Measurements from ENCODE around the gene SLC29A4. TPM values are rescaled to one million over a fixed set of nuclear protein-coding genes. Genes with fewer than 3 reads are reported as not detected.
"Not testable (repeated sequence)": the region's sequence is repeated elsewhere in the genome, so short reads cannot be mapped to it uniquely, and the experiment has no call there.

The SLC29A4 gene
- total and polyA plus RNA-seq, 2 of the 4 experiments (the other 2 are of a cell fraction), result 2.3 to 7.6 TPM

GRCh38 chr7:5263066-5263465 lies 19.7 kb upstream of the SLC29A4 start:
- peaks cover 11% of the 10 kb centered on the region for H3K27me3 ChIP-seq (ENCODE audit: control insufficient read depth, insufficient read depth, low read length)
- POLR2A ChIA-PET (ENCODE audit: unreplicated experiment); H3K9me1 ChIP-seq (ENCODE audit: insufficient read depth, low read length); H3K23ac ChIP-seq (ENCODE audit: low read depth, low read length); dilution Hi-C loops (cut with HindIII; ENCODE audit: low sequenced_read_pairs, unreplicated experiment); intact Hi-C loops (cut with micrococcal nuclease); H3K56ac ChIP-seq (ENCODE audit: extremely low read depth, insufficient read depth, low read length); H3K9ac ChIP-seq (ENCODE audit: low read depth, low read length); H2BK20ac ChIP-seq (ENCODE audit: low read depth, low read length); H4K8ac ChIP-seq (ENCODE audit: low read depth in 2 of 2, low read length in 2 of 2); H3K36me3 ChIP-seq (ENCODE audit: control insufficient read depth, insufficient read depth, low read length); H3K9me3 ChIP-seq (ENCODE audit: control insufficient read depth, insufficient read depth, low read length); in situ Hi-C loops (cut with MboI; ENCODE audit: low sequenced_read_pairs); H3K4ac ChIP-seq (ENCODE audit: low read depth, low read length); H3K79me1 ChIP-seq (ENCODE audit: low read depth in 1 of 2, low read length in 2 of 2); H2BK5ac ChIP-seq (ENCODE audit: low read depth, low read length, poor library complexity, severe bottlenecking); ATAC-seq (ENCODE audit: low read depth); H2AK9ac ChIP-seq (replicated peaks; ENCODE audit: low read depth, low read length, poor library complexity); CTCF ChIA-PET; H3K18ac ChIP-seq (ENCODE audit: low read depth, low read length); H4K91ac ChIP-seq (ENCODE audit: insufficient read depth, low read depth, low read length); H3K4me1 ChIP-seq (ENCODE audit: control insufficient read depth, insufficient read depth, low read length); H3K14ac ChIP-seq (replicated peaks; ENCODE audit: low read depth, low read length); H3K27ac ChIP-seq (ENCODE audit: insufficient read depth, low read length); H2AK5ac ChIP-seq (ENCODE audit: low read depth, low read length); H2AFZ ChIP-seq (replicated peaks; ENCODE audit: low read length, poor library complexity); H3K4me3 ChIP-seq (ENCODE audit: insufficient read depth, low read depth, low read length); H3K4me2 ChIP-seq (ENCODE audit: low read depth, low read length); H4K20me1 ChIP-seq (ENCODE audit: insufficient read depth, low read length); BruUV-seq (replicated peaks); H2BK15ac ChIP-seq (ENCODE audit: low read depth, low read length); H2BK120ac ChIP-seq (ENCODE audit: low read depth, low read length); DNase-seq; H4K5ac ChIP-seq (ENCODE audit: low read depth, low read length): not testable (repeated sequence)
- no CpG with 5 or more reads among the region's 10 CpGs for WGBS, 2 experiments (ENCODE audit: extremely low coverage in 2 of 2, insufficient read length in 1 of 2)
